ENCODE measurements around the gene SEC14L5.

Gene SEC14L5

GRCh38 chr16:5019775-5020174, 61.6 kb downstream of the SEC14L5 start:
- no peak for TF ChIP-seq GATA2 (IDR thresholded peaks at IDR 0.05; ENCODE audit: low read depth, low read length)
- TF ChIP-seq GATA3 (IDR thresholded peaks at IDR 0.05; ENCODE audit: low read depth, low read length), result no peak

GRCh38 chr16:5020551-5020950, 62.4 kb downstream of the SEC14L5 start:
- TF ChIP-seq GATA2 (IDR thresholded peaks at IDR 0.05; ENCODE audit: low read depth, low read length) (no peak), GATA3 (IDR thresholded peaks at IDR 0.05; ENCODE audit: low read depth, low read length) (no peak)

- no peak for TF ChIP-seq GATA3 (IDR thresholded peaks at IDR 0.05; ENCODE audit: low read depth, low read length)
- TF ChIP-seq GATA2 (IDR thresholded peaks at IDR 0.05; ENCODE audit: low read depth, low read length), result no peak
Measured at GRCh38 chr16:5022521-5022920, 64.4 kb downstream of the SEC14L5 start.

- TF ChIP-seq GATA2 (IDR thresholded peaks at IDR 0.05; ENCODE audit: low read depth, low read length) (no peak), GATA3 (IDR thresholded peaks at IDR 0.05; ENCODE audit: low read depth, low read length) (no peak)
Measured at GRCh38 chr16:5024632-5025031, 66.5 kb downstream of the SEC14L5 start.

GRCh38 chr16:5025171-5025632, 67.1 kb downstream of the SEC14L5 start:
- TF ChIP-seq GATA3 (IDR thresholded peaks at IDR 0.05; ENCODE audit: low read depth, low read length) (no peak), GATA2 (IDR thresholded peaks at IDR 0.05; ENCODE audit: low read depth, low read length) (no peak)

GRCh38 chr16:5026664-5027063, 68.5 kb downstream of the SEC14L5 start:
- TF ChIP-seq GATA3 (IDR thresholded peaks at IDR 0.05; ENCODE audit: low read depth, low read length) (no peak), GATA2 (IDR thresholded peaks at IDR 0.05; ENCODE audit: low read depth, low read length) (no peak)

- no peak for TF ChIP-seq GATA2 (IDR thresholded peaks at IDR 0.05; ENCODE audit: low read depth, low read length)
- no peak for TF ChIP-seq GATA3 (IDR thresholded peaks at IDR 0.05; ENCODE audit: low read depth, low read length)
Measured at GRCh38 chr16:5027086-5027485, 69.0 kb downstream of the SEC14L5 start.

- TF ChIP-seq GATA2 (IDR thresholded peaks at IDR 0.05; ENCODE audit: low read depth, low read length) (no peak), GATA3 (IDR thresholded peaks at IDR 0.05; ENCODE audit: low read depth, low read length) (no peak)
Measured at GRCh38 chr16:5027575-5028235, 69.6 kb downstream of the SEC14L5 start.

GRCh38 chr16:5028950-5029475, 70.9 kb downstream of the SEC14L5 start:
- TF ChIP-seq GATA2 (IDR thresholded peaks at IDR 0.05; ENCODE audit: low read depth, low read length) (no peak), GATA3 (IDR thresholded peaks at IDR 0.05; ENCODE audit: low read depth, low read length) (no peak)

- TF ChIP-seq GATA3 (IDR thresholded peaks at IDR 0.05; ENCODE audit: low read depth, low read length) (no peak), GATA2 (IDR thresholded peaks at IDR 0.05; ENCODE audit: low read depth, low read length) (no peak)
Measured at GRCh38 chr16:5030251-5030870, 72.2 kb downstream of the SEC14L5 start.

GRCh38 chr16:5031601-5032000, 73.5 kb downstream of the SEC14L5 start:
- TF ChIP-seq GATA2 (IDR thresholded peaks at IDR 0.05; ENCODE audit: low read depth, low read length) (no peak), GATA3 (IDR thresholded peaks at IDR 0.05; ENCODE audit: low read depth, low read length) (no peak)

GRCh38 chr16:5032748-5033167, 74.6 kb downstream of the SEC14L5 start:
- no peak for TF ChIP-seq GATA3 (IDR thresholded peaks at IDR 0.05; ENCODE audit: low read depth, low read length)

GRCh38 chr16:5033256-5034166, 75.4 kb downstream of the SEC14L5 start, which contains the start of gene NAGPA:
Gene NAGPA (minus strand): TSS chr16:5033935. CDS start chr16:5033914, 21 bp downstream.
- no peak for TF ChIP-seq GATA3 (IDR thresholded peaks at IDR 0.05; ENCODE audit: low read depth, low read length)
- TF ChIP-seq GATA2 (IDR thresholded peaks at IDR 0.05; ENCODE audit: low read depth, low read length), result no peak

GRCh38 chr16:5034167-5034523, 76.0 kb downstream of the SEC14L5 start:
- TF ChIP-seq GATA2 (IDR thresholded peaks at IDR 0.05; ENCODE audit: low read depth, low read length) (no peak), GATA3 (IDR thresholded peaks at IDR 0.05; ENCODE audit: low read depth, low read length) (no peak)
